NCI-H2029 treated with DMSO at 0.1 percent for 48 hours (cell line): ENCODE results near the gene SETD9.

ENCODE experiments used
- DNase-seq: peaks from one replicate; lab custom pipeline; 2025; lab: John Stamatoyannopoulos, UW

SETD9 gene

DNA sequence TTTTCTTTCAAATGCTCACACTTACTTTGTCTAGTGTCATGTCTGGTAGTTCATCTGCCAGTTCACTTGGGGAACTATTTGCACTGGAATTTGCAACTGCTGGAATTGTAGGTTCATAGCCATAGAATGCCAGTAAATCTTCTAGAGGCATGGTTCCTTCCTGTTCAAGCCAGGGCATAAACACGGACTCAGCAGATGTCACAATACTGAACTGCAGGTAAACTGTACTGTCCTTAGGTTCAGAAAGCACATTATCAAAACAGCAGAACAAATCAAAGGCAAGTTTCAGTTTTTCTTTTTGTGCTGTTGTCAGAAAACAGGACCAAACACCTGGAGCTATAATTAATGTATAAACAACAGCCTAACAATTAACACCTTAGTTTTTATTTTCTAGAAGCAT lies 29.5 kb downstream of the SETD9 start:
- no peak for DNase-seq

DNA sequence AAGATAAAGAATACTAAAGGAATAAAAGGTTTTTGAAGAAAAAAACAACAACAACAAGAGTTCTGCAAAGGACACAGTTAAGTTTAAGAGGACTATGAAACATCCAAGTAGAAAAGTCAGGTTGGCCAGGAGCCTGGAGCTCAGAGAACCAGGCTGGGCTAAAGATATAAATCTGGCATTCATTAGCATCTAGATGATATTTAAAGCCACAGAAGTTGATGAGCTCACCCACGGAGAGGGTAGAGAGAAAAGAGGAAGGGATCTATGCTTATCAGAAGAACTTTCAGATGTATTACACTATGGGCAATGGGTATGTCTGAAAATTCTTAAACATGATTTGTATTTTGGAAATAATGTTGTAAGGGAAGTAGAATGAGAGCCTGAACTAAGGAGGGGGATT lies 32.6 kb downstream of the SETD9 start:
- no peak for DNase-seq

DNA sequence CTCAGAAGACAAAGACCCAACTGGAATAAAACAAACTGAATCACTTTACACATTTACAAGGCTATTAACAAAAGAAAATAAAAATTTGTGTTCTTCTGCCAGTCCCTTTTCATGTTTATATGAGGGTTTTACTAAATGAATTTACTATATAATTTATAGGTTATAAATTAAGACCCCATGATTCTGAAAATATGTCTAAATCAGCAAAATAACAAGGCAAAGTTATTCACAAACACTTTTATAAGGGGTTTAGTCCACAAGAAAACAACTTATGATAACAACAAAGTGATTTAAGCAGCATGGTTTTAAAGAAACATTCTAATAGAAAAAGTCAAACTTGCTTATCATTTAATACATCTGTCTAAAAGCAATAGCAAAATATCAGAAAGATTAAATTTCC lies 37.7 kb downstream of the SETD9 start:
- no peak for DNase-seq

DNA sequence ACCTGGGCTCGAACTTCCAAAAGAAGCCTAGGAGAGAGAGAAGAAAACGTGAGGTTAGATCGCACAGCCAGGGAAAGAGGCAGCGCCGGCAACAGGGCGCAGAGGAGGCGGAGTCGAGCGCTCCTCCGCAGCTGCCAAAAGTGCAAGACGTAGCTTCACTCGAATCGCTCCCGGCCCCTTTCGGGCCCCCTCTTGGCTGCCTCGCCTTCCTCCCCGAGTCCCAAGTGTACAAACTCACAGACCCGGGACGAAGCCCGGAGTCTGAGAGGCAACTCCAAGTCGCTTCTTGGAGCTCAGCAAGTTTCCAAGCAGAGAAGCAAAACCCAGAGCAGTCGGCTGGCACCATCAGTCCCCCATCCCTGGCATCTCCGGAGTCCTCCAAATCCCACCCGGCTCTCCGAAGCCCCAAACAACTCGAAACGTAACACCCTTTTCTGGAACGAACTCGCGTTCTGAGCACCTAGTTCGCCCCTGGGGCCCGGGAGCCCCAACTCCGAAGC lies 41.3 kb downstream of the SETD9 start:
- no peak for DNase-seq

DNA sequence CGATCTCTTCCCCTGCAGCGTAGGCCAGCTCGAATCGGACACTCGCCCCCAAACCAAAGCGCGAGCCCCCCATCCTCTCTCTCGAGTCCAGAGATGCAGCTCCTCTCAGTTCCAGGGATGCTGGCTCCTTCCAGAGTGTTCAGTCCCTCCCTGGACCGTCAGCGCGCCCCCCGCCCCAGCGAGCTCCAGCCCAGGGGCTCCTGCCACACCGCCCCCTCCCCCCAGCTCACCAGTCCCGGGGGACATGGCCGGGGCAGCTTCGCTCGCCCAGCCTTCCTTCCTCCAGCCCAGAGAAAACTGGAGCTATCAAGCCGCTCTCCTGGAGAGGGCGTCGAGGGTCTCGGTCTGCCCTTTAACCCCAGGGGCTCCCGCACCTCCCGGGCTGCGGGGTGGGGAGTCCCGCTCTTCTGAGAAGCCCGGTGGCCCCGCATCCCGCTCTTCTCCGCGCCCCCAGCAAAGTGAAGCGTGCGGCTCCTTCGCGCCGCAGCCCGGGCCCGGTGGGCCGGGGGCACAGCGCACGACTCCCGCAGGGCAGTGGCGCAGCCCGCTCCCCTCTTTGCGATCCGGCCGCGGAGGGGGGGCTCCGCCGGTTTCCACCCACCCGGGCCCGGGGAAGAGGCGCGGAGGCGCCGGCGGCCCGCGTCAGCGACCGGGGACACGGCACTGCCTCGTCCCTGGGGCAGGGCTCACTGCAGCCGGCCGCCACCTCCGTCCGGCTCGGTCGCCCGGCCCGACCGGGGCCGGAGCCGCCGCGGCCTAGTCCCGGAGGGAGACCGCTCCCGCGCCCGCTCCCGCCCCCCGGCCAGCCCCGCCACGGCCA lies 41.9 kb downstream of the SETD9 start:
- DNase-seq, result no peak

DNA sequence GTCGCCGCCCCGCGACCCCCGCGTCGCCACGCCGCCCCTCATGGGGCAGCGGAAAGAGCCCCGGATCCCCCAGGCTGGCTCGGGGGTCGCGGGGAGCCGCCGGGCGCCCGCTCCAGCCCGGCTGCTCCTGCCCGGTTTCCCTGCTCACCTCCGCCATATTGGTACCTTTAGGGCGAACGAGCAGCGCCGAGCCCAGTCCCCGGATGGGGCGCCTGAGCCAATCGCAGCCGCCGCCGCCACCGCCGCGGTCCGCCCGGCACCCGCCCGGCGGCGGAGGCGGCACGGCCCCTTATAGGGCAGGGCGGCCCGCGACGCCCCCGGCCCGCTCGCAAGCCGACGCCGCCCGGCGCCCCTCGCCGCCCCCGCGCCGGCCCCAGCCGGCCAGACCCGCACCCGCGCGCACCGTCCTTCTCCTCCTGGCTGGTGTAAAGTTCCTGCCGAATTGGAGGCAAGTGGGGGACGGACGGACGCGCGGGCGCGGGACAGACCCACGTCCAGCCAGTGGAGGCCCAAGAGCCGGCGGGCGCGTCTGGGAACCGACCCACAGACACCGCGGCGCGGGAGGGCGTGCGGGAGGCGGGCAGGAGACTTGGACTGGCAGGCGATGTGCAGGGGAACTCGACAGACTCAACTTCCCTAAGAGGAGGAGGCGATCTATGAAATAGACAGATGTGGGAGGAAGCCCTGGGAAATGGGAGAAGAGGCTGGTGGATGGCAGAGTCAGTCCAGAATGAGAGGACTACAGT lies 42.7 kb downstream of the SETD9 start, which contains the start of gene MIER3:
TSS of gene MIER3 (minus strand) at position 178 of the 746 bp plus-strand sequence. CDS start at position 157, 21 bp downstream.
- peak; percentile 15 for DNase-seq

DNA sequence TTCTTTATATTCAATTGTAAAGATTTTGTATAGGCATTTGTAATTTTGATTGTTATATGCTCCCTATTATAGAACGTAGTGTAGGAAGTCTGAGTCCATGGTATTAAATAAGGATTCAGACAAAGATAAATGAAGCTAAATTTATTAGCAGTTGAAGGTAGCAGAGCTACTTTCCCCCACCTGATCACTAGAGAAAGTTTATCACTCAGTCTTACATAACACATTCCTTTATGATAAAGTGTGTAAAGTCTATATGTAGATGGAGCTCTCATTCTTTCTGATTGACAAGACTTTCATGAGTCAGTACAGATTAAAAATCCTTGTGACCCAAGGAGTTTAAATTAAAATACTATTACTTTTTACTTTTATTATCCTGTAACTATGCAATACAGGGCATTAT lies 44.9 kb downstream of the SETD9 start:
- no peak for DNase-seq

DNA sequence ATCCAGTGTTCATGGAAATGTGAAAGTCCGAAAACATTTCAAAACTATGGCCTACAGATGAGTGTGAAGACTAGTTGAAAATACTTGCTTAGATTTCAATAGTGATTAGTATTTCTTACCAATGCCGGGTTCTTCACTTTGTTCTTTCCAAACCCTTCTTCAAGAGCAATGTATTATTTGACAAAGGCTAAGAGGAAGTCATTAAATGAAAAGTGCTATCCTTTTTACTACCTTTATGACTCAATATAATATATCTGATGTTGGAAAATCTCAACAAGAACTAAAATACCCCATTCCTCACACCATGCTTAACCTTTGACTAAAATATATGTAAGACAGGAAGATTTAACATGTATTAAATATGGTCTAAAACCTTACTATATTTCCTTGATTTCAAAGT lies 49.2 kb downstream of the SETD9 start:
- no peak for DNase-seq

DNA sequence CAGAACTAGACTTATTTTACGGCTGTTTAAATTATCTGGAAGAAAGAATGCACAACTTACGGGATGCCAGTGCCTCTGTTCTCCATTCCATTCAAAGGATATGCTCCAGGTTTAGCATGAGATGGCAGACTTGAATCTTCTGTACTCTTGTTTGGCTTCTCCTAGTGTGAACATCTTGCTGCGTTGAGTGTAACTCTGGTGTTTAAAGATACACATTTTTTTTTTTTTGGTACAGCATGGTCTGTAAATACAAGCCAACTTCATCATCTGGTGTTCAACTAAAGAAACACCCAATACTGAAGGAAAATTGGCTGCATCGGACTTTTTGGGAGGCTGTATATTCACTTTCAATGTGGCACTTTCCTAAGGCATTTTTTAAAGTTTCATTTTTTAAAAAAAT lies 49.9 kb downstream of the SETD9 start:
- DNase-seq, result no peak

DNA sequence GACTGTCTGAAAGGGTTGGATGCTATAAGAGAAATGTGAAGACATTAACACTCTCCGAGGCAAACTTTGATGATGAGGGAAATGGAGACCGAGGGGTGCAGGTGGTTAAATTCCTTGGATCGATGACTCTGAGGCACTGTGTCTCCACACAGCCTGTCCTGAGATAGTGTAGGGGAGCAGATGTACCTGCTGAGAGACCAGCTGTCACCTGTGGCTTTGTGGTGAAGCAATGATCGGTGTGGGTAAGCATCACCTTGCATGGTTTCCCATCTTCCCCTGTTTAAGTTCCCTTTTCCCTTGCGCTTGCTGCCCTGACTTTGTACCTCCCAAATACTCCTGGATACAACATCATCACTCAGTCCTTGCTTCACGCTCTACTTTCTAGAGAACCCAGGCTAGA lies 52.4 kb downstream of the SETD9 start:
- no peak for DNase-seq

DNA sequence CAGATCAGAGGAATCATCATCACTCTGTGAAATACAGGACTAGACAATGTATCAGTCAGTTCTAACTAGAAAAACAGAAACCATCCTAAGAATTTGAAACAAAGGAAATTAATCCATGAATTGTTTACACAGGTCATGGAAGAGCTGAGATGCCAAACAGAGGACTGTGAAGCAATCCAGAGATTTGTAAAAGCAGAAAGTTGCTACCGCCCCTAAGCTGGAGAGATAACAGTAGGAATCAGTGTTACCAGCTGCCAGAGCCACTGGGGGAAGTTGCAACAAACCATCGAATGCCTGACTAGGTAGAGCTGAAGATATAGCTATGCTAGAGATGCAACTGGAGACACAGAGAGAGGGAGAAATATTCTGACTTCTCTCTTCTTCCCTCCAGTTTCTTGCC lies 52.9 kb downstream of the SETD9 start:
- no peak for DNase-seq

DNA sequence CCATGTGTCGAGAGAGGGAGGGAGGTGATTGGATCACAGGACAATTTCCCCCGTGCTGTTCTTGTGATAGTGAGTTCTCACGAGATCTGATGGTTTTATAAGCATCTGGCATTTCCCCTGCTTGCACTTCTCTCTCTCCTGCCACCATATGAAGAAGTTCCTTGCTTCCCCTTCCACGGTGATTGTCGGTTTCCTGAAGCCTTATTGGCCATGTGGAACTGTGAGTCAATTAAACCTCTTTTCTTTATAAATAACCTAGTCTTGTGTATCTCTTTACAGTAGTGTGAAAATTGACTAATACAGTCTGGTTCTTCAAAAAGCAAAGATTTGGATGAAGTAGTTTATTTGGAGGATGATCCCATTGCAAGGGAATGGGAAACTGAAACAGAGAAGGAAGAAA lies 53.9 kb downstream of the SETD9 start:
- no peak for DNase-seq

DNA sequence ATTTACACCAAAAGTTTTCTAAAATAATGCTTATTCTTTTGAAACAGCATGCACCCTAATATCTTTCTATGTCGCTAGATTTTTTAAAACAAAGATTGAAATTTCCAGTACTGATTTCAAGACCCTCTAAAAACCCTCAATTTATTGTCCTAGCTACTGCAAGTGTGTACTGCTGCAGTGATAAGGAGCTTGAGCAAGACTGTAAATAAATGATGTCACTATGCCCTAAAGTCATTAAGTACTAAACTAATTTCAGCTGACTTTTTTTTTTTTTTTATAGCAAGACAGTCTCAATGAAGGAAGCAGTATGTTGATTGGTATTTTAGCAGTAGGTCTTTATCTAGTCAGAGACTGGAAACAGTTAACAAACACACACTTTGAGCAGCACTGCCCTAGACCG lies 54.8 kb downstream of the SETD9 start:
- no peak for DNase-seq
